Activated T-helper 1 cell treated with anti-CD3 and anti-CD28 coated beads, Interleukin-12 subunit alpha, Interleukin-12 subunit beta, Interleukin-2, Interleukin-4 antibody, amounts not matched to agents 30 ng/mL and 10 ng/mL and 1 ng/mL, durations not matched to agents 14 hours and 24 hours and 36 hours (primary cell): ENCODE results near the gene PRDM12. TPM values are rescaled to one million over a fixed set of nuclear protein-coding genes. Genes with fewer than 3 reads are reported as not detected.
A peak's percentile ranks its signal among the peaks of the same experiment; 100 is the strongest.
"Not testable (repeated sequence)": the region's sequence is repeated elsewhere in the genome, so short reads cannot be mapped to it uniquely, and the experiment has no call there.

Experiments used
- DNase-seq: peaks from one replicate; pipeline ENCODE4 v3.0.0; 2021; ENCODE audit warnings: low spot score
- H3K27ac Mint-ChIP-seq: one replicate; pipeline ENCODE4 v1.8.0; 2021; ENCODE audit warnings: mild to moderate bottlenecking, mixed read lengths
- H3K27me3 Mint-ChIP-seq: one replicate; pipeline ENCODE4 v1.8.0; 2022; ENCODE audit warnings: mild to moderate bottlenecking, moderate library complexity, mixed read lengths; ENCODE audit not compliant: insufficient read depth
- H3K36me3 Mint-ChIP-seq: one replicate; pipeline ENCODE4 v1.8.0; 2021; ENCODE audit warnings: low read depth, mixed read lengths
- H3K4me1 Mint-ChIP-seq: one replicate; pipeline ENCODE4 v1.8.0; 2021; ENCODE audit warnings: low read depth, mixed read lengths
- H3K4me3 Mint-ChIP-seq: one replicate; pipeline ENCODE4 v1.8.0; 2021; ENCODE audit warnings: mild to moderate bottlenecking, moderate library complexity, mixed read lengths
- H3K9me3 Mint-ChIP-seq: one replicate; pipeline ENCODE4 v1.8.0; 2021; ENCODE audit warnings: mixed read lengths
- intact Hi-C: fragments of 100-400 bp; cut with micrococcal nuclease; formaldehyde crosslinking; loops from one replicate; pipeline ENCODE4 v1.15.1; 2024
- total RNA-seq: library from RNA; stranded (reverse); gene quantifications from 2 replicates; pipeline ENCODE4 v1.2.3, GENCODE V29; 2022

PRDM12 gene
- total RNA-seq, 1 donor from 2014 or later: 0.31 TPM

DNA sequence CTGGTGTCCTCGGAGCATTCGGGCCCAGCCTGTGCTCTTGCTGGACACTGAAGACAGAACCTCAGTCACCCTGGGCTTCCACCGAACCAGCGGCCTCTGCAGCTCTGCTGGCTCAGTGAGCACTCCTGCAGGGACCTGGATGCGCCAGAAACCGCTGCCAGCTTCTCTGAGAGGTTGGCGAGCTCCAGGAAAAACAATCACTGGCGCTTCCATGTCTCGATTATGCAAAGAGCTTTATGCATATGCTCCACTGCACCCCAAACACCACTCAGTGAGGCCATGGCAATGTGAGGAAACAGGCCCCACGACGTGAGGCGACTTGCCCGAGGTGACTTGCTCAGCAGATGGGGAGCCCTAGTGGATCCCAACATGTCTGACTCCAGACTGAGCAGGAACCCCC lies 11.0 kb downstream of the PRDM12 start:
- Mint-ChIP-seq H3K4me1 (no peaks in the 10 kb centered on the region), H3K9me3 (no peaks in the 10 kb centered on the region), H3K27me3 (peaks cover 28% of the 10 kb centered on the region), H3K36me3 (no peaks in the 10 kb centered on the region), H3K4me3 (no peak overlapping the region), H3K27ac (no peak overlapping the region)
- intact Hi-C loops: no loop called here
- no peak for DNase-seq

DNA sequence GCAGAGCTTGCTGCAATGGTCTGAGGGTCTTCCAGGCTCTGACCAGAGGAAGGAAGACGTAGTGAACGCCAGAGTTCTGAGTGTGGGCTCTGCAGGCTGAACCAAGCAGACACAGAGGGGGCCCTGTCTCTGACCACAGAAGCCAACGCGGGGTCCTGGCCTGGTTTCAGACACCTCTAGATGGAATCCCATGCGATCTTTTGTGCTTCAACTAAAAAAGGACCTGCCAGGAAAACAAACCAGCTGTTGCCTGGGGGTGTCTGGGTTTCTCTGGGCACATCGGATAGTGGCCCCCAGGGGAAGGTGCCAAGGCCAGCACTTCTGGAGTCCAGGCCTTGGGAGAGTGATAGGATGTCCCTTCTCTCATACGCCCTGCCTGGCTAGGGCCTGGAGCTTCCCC lies 12.9 kb downstream of the PRDM12 start:
- no peaks in the 10 kb centered on the region for H3K36me3 Mint-ChIP-seq
- intact Hi-C loops: no loop called here
- peaks cover 28% of the 10 kb centered on the region for H3K27me3 Mint-ChIP-seq
- no peak overlapping the region for H3K4me3 Mint-ChIP-seq
- H3K27ac Mint-ChIP-seq: no peak overlapping the region
- H3K4me1 Mint-ChIP-seq: peaks cover 3% of the 10 kb centered on the region
- DNase-seq: no peak
- no peaks in the 10 kb centered on the region for H3K9me3 Mint-ChIP-seq

DNA sequence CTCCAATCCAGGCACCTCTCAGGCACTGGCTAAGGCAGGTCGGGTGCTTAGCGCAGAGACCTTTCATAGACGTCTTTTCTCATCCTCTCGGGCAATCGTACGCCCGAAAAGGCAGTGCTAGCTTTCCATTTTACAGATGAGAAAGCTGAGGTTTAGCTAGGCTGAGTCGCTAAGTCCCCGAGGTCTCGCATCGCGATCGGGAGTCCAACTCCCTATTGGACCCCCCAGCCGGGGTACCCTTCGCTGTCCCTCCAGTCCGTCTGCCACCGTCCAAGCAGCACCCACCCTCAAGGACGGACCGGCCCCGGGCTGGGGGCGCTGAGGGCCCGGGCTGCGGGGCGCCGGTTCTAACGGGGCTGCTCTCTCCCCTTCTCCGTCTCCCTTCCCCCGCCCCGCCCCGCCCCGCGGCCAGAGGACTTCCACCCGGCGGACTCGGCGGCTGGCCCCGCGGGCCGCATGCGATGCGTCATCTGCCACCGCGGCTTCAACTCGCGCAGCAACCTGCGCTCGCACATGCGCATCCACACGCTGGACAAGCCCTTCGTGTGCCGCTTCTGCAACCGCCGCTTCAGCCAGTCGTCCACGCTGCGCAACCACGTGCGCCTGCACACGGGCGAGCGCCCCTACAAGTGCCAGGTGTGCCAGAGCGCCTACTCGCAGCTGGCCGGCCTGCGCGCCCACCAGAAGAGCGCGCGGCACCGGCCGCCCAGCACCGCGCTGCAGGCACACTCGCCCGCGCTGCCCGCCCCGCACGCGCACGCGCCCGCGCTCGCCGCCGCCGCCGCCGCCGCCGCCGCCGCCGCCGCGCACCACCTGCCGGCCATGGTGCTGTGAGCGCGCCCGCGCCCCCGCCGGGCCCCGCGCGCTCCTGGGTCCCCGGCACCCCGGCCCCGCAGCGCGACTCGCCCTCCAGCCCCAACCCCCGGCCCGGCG lies 16.7 kb downstream of the PRDM12 start:
- Mint-ChIP-seq H3K27me3 (peaks cover 28% of the 10 kb centered on the region), H3K27ac (no peak overlapping the region), H3K9me3 (peaks cover 5% of the 10 kb centered on the region), H3K4me3 (peak overlapping the region; percentile 42), H3K4me1 (peaks cover 8% of the 10 kb centered on the region), H3K36me3 (no peaks in the 10 kb centered on the region)
- peak; percentile 54 for DNase-seq
- intact Hi-C loops: loop anchor here (5.0 kb wide), 1 partner anchor 574 kb away; no protein-coding TSS in a partner anchor

DNA sequence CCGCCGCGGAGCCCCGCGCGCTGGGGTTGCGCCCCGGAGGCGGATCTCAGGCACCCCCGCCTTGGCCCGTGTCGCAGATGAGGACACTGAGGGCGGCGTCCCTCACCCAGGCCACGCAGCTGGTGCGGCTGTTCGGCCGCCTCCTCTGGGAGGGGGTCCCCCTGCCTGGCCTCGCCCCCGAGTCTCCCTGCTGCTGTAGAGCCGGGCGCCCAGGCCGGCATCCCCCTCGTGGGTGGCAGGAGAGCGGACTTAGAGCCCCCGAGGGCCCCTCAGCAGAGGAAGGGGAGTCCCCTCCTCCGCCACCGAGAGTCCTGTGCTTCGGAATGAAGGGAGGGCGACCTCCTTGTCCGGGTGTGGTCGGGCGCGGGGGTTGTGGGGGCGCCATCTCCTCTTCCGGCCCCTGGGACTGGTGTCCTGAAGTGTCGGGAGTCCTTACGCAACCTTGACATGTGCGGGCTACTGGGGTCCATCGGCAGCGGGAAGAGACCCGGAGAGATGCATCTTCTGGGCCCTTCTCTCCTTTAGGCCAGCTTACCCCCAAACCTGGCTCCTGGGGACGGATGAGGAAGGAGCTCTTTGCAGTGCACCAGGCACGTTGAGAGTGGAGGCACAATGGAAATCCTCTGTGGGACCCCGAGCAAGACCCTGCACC lies 17.5 kb downstream of the PRDM12 start:
- Mint-ChIP-seq H3K4me1 (peaks cover 8% of the 10 kb centered on the region), H3K27ac (no peak overlapping the region), H3K4me3 (peak overlapping the region; percentile 87), H3K9me3 (peaks cover 5% of the 10 kb centered on the region), H3K27me3 (peaks cover 28% of the 10 kb centered on the region), H3K36me3 (no peaks in the 10 kb centered on the region)
- no peak for DNase-seq
- intact Hi-C loops: loop anchor here (1.0 to 5.0 kb wide), 2 partner anchors 30 to 575 kb away; no protein-coding TSS in a partner anchor

DNA sequence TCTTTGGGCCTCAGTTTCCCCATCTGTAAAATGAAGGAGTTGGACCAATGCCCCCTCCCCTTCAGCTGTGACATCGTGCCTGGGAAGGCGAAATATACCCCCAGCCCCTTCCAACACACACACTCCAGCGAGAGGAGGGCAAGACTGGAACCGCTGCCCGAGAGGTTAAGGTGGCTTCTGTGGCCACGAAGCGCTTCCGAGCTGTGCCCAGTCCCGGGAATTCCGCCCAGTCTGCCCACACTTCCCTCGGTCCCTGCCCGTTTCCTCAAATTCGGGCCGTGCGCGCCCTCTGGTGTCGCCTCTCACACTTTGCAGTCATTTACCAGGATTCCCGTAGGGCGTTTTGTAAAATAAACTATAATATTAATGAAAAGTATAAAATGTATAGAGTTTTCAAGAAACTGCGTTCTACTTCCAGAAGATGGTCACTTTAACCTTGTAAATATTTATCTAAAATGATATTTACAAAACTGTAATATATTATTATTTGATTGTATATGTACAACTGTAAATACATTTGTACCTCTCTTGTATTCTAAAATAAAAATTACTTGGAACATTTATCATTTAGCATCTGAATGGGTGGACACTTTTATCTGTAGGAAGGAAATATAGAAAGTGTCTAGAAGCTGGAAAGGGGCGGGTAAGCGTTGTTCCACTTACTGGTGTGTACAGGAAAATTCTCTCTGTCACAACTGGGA lies 18.2 kb downstream of the PRDM12 start:
- H3K27ac Mint-ChIP-seq: peak overlapping the region; percentile 76
- peaks cover 28% of the 10 kb centered on the region for H3K27me3 Mint-ChIP-seq
- H3K9me3 Mint-ChIP-seq: peaks cover 5% of the 10 kb centered on the region
- H3K4me3 Mint-ChIP-seq: peak overlapping the region; percentile 87
- intact Hi-C loops: loop anchor here (1.0 to 5.0 kb wide), 2 partner anchors 30 to 575 kb away; no protein-coding TSS in a partner anchor
- H3K36me3 Mint-ChIP-seq: no peaks in the 10 kb centered on the region
- H3K4me1 Mint-ChIP-seq: peaks cover 10% of the 10 kb centered on the region
- peak; percentile 24 for DNase-seq

DNA sequence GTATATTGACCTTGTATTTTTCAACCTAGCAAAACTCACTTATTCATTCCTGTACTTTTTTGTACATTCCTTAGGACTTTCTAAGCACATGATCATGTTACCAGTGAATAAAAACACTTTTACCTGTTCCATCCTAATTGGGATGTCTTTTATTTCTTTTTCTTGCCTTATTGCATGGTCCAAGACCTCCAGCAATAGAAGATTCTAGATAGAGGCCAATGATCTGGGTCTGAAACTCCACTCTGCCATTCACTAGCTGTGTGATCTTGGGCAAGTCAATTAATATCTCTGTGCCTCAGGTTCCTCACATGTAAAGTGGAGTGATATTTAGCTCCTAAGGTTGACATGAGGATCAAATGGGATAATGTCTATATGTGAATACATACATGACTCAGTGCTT lies 20.7 kb downstream of the PRDM12 start:
- intact Hi-C loops: no loop called here
- Mint-ChIP-seq H3K4me1 (peaks cover 28% of the 10 kb centered on the region), H3K27me3 (peaks cover 14% of the 10 kb centered on the region), H3K27ac (no peak overlapping the region), H3K4me3 (no peak overlapping the region), H3K36me3 (no peaks in the 10 kb centered on the region), H3K9me3 (peaks cover 5% of the 10 kb centered on the region)
- DNase-seq: no peak

DNA sequence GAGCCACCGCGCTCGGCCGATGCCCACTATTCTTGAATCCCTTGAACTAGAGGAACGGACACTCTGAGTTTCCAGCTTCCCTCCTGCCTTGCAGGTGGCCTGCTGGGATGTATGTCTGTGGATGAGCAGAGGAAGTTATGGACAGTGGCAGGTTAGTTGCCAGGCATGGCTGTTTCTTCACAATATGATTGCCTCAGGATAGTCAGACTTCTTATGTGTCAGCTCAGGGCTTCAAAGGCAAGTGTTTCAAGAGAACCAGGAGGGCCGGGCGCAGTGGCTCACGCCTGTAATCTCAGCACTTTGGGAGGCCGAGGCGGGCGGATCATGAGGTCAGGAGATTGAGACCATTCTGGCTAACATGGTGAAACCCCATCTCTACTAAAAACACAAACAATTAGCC lies 21.6 kb downstream of the PRDM12 start:
- H3K27me3 Mint-ChIP-seq: peaks cover 11% of the 10 kb centered on the region
- DNase-seq, H3K9me3 Mint-ChIP-seq, H3K36me3 Mint-ChIP-seq, H3K4me3 Mint-ChIP-seq, H3K27ac Mint-ChIP-seq, intact Hi-C loops: not testable (repeated sequence)
- peaks cover 34% of the 10 kb centered on the region for H3K4me1 Mint-ChIP-seq

DNA sequence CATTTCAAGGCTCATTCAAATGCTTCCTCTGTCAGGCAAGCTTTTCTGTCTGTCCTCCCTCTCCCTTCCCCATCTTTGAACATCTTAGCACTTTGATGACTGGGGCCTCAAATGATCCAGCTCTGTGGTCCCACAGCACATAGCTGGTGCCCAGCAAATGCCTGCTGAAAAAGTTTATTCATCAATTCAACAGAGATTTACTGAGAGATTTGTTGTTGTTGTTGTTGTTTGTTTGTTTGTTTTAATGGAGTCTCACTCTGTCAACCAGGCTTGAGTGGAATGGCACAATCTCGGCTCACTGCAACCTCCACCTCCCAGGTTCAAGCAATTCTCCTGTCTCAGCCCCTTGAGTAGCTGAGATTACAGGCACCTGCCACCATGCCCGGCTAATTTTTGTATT lies 23.2 kb downstream of the PRDM12 start:
- peaks cover 5% of the 10 kb centered on the region for H3K9me3 Mint-ChIP-seq
- H3K27me3 Mint-ChIP-seq: peaks cover 5% of the 10 kb centered on the region
- peaks cover 27% of the 10 kb centered on the region for H3K4me1 Mint-ChIP-seq
- intact Hi-C loops: no loop called here
- no peak for DNase-seq
- no peak overlapping the region for H3K27ac Mint-ChIP-seq
- H3K4me3 Mint-ChIP-seq: no peak overlapping the region
- H3K36me3 Mint-ChIP-seq: no peaks in the 10 kb centered on the region

DNA sequence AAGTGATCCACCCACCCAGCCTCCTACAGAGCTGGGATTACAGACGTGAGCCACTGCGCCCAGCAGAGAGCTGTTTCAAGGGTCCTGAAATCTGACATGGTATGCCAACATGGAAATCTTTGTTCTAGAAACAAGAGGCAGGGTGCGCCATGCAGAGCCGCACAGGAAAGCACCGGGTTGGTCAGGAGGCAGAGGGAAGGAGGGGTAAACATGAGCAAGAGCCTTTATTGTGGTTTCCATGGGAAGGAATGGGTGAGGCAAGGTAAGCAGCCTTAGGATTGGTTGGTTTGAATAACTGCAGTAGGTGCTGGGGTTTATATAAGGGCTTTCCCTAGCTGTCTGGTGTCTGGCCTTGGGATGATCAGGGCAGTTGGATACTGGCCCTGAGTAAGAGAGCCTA lies 23.7 kb downstream of the PRDM12 start:
- Mint-ChIP-seq H3K4me3 (no peak overlapping the region), H3K27ac (no peak overlapping the region), H3K4me1 (peaks cover 30% of the 10 kb centered on the region), H3K36me3 (no peaks in the 10 kb centered on the region), H3K9me3 (peaks cover 5% of the 10 kb centered on the region), H3K27me3 (peaks cover 3% of the 10 kb centered on the region)
- intact Hi-C loops: no loop called here
- DNase-seq: no peak

DNA sequence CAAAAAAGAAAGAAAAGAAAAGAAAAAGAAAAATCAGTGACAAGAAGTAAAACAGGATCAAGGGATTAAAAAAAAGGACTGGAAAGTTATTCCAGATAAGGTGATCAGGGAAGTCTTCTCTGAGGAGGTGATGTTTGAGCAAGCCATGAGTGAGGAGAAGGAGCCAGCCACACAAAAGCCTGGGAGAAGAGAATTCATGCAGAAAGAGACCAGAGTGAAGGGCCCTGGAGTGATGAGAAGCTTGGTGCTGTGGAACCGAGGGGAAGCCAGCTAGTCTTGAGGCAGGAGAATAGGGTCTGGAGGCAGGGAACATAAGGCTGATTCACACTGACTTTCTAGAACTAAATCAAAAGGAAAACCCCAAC lies 25.2 kb downstream of the PRDM12 start:
- no peak for DNase-seq
- Mint-ChIP-seq H3K27ac (no peak overlapping the region), H3K27me3 (peaks cover 3% of the 10 kb centered on the region), H3K4me1 (peaks cover 40% of the 10 kb centered on the region), H3K4me3 (no peak overlapping the region), H3K36me3 (peaks cover 3% of the 10 kb centered on the region), H3K9me3 (peaks cover 5% of the 10 kb centered on the region)
- intact Hi-C loops: no loop called here

DNA sequence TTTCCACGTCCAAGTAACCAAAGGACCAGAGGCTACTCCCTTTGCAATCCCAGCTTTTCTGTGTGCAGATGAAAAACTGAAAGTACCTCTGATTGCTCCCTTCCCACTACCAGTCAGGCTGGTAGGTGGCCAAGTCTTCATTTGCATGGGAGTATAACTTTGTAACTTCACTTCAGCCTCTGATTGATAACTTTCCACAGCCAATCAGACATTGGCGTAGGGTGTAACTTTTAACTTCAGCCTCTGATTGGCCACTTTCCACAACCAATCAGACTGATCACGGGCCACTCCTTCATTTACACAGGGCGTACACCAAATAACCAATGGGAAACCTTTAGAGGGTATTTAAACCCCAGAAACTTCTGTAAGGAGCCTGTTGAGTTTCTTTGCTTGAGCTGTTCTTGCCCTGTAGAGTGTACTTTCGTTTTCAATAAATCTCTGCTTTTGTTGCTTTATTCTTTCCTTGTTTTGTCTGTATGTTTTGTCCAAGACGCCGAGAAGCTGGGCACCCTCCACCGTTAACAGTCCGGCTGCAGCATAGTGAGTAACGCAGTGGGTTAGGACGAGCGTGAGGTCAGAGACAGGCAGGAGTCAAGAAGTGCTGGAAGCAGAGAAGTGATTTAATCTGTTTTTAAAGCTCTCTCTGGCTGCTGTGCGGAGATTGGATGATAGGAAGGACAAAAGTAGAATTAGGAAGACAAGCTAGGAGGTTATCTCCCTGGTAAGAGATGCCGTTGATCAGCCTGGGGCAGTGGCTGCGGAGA lies 25.7 kb downstream of the PRDM12 start:
- Mint-ChIP-seq H3K36me3 (peaks cover 7% of the 10 kb centered on the region), H3K4me1 (peaks cover 45% of the 10 kb centered on the region), H3K27me3 (peaks cover 3% of the 10 kb centered on the region), H3K27ac (no peak overlapping the region), H3K9me3 (peaks cover 5% of the 10 kb centered on the region), H3K4me3 (no peak overlapping the region)
- intact Hi-C loops: loop anchor here (5.0 kb wide), 1 partner anchor 582 kb away; no protein-coding TSS in a partner anchor
- no peak for DNase-seq

DNA sequence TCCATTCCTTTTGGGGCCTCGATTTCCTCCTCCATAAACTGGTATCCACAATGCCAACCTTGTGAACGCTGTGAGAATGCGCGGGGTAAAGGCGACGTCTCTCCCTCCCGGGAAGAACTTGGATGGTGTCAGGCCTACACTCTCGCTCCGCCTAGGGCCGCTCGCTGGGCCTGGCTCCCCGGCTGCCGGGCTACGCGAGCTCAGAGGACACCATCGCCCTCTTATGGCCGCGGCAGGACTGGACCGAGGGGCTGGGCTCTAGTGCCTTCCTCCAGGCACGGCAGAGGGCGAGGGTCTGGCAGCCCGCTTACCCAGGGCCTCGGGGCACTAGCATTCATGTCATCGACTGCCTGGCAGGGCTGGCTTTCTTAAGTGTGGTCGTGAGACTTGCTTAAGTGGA lies 27.9 kb downstream of the PRDM12 start:
- H3K4me1 Mint-ChIP-seq: peaks cover 62% of the 10 kb centered on the region
- no peaks in the 10 kb centered on the region for H3K9me3 Mint-ChIP-seq
- peaks cover 3% of the 10 kb centered on the region for H3K27me3 Mint-ChIP-seq
- peaks cover 23% of the 10 kb centered on the region for H3K36me3 Mint-ChIP-seq
- H3K4me3 Mint-ChIP-seq: peak overlapping the region; percentile 99
- intact Hi-C loops: loop anchor here (2.0 to 5.0 kb wide), 2 partner anchors 114 to 580 kb away; partner anchors contain the start of gene FUBP3
- no peak overlapping the region for H3K27ac Mint-ChIP-seq
- no peak for DNase-seq
